ENCODE measurements around the gene CD248. TPM values are rescaled to one million over a fixed set of nuclear protein-coding genes. Genes with fewer than 3 reads are reported as not detected.

CD248 gene
- total and polyA plus RNA-seq, 9 donors: 4.9 to 47.9 (median 17.2) TPM

- TF ChIP-seq, protein P1, sequence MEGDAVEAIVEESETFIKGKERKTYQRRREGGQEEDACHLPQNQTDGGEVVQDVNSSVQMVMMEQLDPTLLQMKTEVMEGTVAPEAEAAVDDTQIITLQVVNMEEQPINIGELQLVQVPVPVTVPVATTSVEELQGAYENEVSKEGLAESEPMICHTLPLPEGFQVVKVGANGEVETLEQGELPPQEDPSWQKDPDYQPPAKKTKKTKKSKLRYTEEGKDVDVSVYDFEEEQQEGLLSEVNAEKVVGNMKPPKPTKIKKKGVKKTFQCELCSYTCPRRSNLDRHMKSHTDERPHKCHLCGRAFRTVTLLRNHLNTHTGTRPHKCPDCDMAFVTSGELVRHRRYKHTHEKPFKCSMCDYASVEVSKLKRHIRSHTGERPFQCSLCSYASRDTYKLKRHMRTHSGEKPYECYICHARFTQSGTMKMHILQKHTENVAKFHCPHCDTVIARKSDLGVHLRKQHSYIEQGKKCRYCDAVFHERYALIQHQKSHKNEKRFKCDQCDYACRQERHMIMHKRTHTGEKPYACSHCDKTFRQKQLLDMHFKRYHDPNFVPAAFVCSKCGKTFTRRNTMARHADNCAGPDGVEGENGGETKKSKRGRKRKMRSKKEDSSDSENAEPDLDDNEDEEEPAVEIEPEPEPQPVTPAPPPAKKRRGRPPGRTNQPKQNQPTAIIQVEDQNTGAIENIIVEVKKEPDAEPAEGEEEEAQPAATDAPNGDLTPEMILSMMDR (IDR thresholded peaks at IDR 0.05): no peak
- TF ChIP-seq POLR2A (IDR thresholded peaks at IDR 0.05) (no peak), EP300 (IDR thresholded peaks at IDR 0.05) (no peak)
- H3K4me3 ChIP-seq: no peak overlapping the region
- 31 to 40% (median 37%) methylated on average over 20 to 21 of the region's 21 CpGs for WGBS, 3 donors
- intact Hi-C loops (cut with DNase I): no loop called here
- peak in 2 of 5 donors; percentile 24 to 66 for DNase-seq
- H3K27me3 ChIP-seq: no peaks in the 10 kb centered on the region
- H3K36me3 ChIP-seq: no peaks in the 10 kb centered on the region
- H3K27ac ChIP-seq: peak overlapping the region in 1 of 2 donors; percentile 22
- no peaks in the 10 kb centered on the region for H3K9me3 ChIP-seq
- peaks cover 14% of the 10 kb centered on the region for H3K4me1 ChIP-seq (ENCODE audit: insufficient read depth)
Measured at GRCh38 chr11:66326261-66327111, 9.6 kb upstream of the CD248 start.

- Histone ChIP-seq H3K9me3 (no peaks in the 10 kb centered on the region), H3K4me1 (ENCODE audit: insufficient read depth) (peaks cover 14% of the 10 kb centered on the region), H3K27me3 (no peaks in the 10 kb centered on the region), H3K27ac (no peak overlapping the region), H3K36me3 (no peaks in the 10 kb centered on the region), H3K4me3 (no peak overlapping the region)
- 69 to 78% (median 78%) methylated on average over 8 of the region's 8 CpGs for WGBS, 3 donors
- TF ChIP-seq EP300 (IDR thresholded peaks at IDR 0.05) (no peak), POLR2A (IDR thresholded peaks at IDR 0.05) (no peak)
- TF ChIP-seq, protein P1 (IDR thresholded peaks at IDR 0.05): no peak
- intact Hi-C loops (cut with DNase I): no loop called here
- DNase-seq: no peak
Measured at GRCh38 chr11:66325263-66325671, 8.4 kb upstream of the CD248 start.

DNA sequence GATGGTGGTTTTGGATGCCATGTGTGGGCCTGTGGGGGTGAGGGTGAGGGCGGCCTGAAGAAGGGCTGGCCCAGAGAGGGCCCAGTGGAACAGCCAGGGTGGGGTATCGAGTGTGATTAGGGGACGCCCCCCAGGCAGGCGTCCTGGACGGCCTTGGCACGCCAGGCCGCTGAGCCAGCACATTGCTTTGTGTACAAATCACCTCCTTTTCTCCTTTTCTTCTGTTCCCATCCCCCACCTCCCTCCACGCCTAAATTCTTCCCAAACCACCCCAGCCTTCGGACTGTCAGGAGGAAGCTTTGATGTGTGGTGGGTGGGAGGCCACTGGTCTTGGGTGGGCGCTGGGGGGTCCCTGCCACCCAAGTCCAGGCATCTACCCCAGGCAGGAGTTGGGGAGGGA is 7.8 kb upstream of the CD248 start:
- TF ChIP-seq POLR2A (IDR thresholded peaks at IDR 0.05): no peak
- TF ChIP-seq EP300 (IDR thresholded peaks at IDR 0.05): no peak
- TF ChIP-seq, protein P1 (IDR thresholded peaks at IDR 0.05): no peak
- Histone ChIP-seq H3K4me3 (no peak overlapping the region), H3K36me3 (no peaks in the 10 kb centered on the region), H3K4me1 (ENCODE audit: insufficient read depth) (peaks cover 14% of the 10 kb centered on the region), H3K9me3 (no peaks in the 10 kb centered on the region), H3K27me3 (no peaks in the 10 kb centered on the region), H3K27ac (no peak overlapping the region)
- 26 to 42% (median 35%) methylated on average over 10 of the region's 10 CpGs for WGBS, 3 donors
- intact Hi-C loops (cut with DNase I): no loop called here
- DNase-seq: peak in 2 of 5 donors; percentile 15 to 69

DNA sequence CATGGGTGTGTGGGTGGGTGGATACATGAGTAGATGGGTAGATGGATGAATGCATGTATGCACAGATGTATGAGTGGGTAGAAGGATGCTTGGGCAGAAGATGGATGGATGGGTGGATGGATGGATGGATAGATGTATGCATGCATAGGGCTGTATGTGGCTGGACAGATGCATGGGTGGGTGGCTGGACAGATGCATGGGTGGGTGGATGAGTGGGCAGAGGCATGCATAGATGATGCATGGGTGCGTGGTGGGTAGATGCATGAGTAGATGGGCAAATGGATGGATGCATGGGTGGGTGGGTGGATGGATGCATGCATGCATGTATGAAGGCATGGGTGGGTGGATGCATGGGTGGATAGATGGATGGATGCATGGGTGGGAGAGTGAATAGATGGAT is 6.8 kb upstream of the CD248 start:
- no peaks in the 10 kb centered on the region for H3K36me3 ChIP-seq
- TF ChIP-seq EP300 (IDR thresholded peaks at IDR 0.05): no peak
- no peak for TF ChIP-seq POLR2A (IDR thresholded peaks at IDR 0.05)
- TF ChIP-seq, protein P1 (IDR thresholded peaks at IDR 0.05): no peak
- peaks cover 14% of the 10 kb centered on the region for H3K4me1 ChIP-seq (ENCODE audit: insufficient read depth)
- H3K27me3 ChIP-seq: no peaks in the 10 kb centered on the region
- H3K9me3 ChIP-seq: no peaks in the 10 kb centered on the region
- H3K4me3 ChIP-seq: no peak overlapping the region
- no peak overlapping the region for H3K27ac ChIP-seq
- intact Hi-C loops (cut with DNase I): no loop called here
- WGBS, 3 donors: 97 to 100% (median 100%) methylated on average over 1 of the region's 1 CpG
- DNase-seq: no peak
